AG09309 (cell line): ENCODE data around the gene VPS13C.

Experiments
- DNase-seq: peaks from one replicate; pipeline ENCODE4 v3.0.0-alpha.2; 2010; ENCODE audit warnings: low read depth
- H3K4me3 ChIP-seq: 2 replicates; pipeline ENCODE4 v1.5.1; 2011; ENCODE audit warnings: mild to moderate bottlenecking, low read depth, low read length, moderate library complexity; ENCODE audit not compliant: control insufficient read depth
- TF ChIP-seq, protein P1 (sequence below): IDR thresholded peaks from 2 replicates; pipeline ENCODE4 v1.5.1; 2011; ENCODE audit warnings: mild to moderate bottlenecking, low read depth, low read length, inconsistent platforms; ENCODE audit not compliant: insufficient read depth, control insufficient read depth; ENCODE audit errors: missing control alignments

VPS13C gene

DNA sequence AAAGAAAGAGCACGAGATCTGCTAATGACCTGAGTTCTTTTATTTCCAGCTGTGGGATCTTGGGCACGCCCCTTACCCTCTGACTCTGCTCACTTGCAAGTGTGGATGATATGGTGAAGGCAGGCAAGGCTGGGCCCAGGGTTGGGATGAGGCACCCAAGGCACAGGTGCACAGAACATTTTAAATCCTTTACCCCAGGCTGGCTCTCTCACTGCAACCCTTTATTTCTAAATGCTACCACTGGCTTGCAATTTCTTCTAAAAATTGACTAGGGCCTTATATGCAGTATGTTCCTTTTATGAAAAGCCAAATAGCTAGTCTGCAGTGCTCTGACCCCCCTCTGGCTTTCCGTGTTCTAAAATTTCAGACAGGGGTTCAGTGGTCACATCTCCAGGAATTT lies 237.7 kb downstream of the VPS13C start:
- H3K4me3 ChIP-seq: no peak overlapping the region
- TF ChIP-seq, protein P1, sequence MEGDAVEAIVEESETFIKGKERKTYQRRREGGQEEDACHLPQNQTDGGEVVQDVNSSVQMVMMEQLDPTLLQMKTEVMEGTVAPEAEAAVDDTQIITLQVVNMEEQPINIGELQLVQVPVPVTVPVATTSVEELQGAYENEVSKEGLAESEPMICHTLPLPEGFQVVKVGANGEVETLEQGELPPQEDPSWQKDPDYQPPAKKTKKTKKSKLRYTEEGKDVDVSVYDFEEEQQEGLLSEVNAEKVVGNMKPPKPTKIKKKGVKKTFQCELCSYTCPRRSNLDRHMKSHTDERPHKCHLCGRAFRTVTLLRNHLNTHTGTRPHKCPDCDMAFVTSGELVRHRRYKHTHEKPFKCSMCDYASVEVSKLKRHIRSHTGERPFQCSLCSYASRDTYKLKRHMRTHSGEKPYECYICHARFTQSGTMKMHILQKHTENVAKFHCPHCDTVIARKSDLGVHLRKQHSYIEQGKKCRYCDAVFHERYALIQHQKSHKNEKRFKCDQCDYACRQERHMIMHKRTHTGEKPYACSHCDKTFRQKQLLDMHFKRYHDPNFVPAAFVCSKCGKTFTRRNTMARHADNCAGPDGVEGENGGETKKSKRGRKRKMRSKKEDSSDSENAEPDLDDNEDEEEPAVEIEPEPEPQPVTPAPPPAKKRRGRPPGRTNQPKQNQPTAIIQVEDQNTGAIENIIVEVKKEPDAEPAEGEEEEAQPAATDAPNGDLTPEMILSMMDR: no peak
- DNase-seq: no peak

DNA sequence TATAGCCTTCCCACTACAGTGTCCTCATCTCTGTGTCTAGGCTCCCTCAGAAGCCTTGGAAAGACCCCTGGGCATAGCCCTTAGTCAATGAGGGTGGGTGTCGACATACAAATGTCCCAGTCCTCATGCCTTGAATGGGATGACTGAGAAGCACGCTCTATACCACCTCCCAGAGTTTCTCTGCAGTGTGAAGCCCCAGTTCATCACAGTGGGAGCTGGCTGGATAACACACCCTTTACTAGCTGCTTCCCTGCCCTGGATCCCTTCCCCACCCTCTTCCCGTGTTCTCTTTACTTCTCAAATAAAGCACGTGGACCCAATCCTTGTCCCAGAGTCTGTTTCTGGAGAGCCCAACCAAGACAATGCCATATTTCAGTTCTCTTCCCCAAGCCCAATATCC lies 239.3 kb downstream of the VPS13C start:
- DNase-seq: no peak
- TF ChIP-seq, protein P1: no peak
- no peak overlapping the region for H3K4me3 ChIP-seq

DNA sequence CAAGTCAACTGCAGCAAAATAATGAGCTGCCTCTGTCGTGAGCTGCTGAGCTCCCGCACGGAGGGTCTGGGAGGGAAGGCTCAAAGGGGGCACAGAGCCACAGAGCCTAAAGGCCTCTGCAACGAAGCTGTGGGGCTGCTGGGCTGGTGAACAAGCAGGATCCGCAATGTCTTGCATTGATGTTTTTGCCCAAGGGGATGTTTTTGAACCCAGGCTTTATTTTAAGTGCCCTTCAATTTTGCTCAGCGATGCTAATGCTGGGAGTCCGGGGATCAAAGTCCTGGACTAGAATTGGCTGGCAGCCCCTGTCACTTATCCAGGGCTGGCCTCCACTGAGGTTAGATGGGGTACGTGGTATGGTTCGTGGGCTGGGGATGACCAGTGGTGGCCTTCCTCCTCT lies 240.0 kb downstream of the VPS13C start:
- TF ChIP-seq, protein P1: no peak
- H3K4me3 ChIP-seq: no peak overlapping the region
- no peak for DNase-seq

DNA sequence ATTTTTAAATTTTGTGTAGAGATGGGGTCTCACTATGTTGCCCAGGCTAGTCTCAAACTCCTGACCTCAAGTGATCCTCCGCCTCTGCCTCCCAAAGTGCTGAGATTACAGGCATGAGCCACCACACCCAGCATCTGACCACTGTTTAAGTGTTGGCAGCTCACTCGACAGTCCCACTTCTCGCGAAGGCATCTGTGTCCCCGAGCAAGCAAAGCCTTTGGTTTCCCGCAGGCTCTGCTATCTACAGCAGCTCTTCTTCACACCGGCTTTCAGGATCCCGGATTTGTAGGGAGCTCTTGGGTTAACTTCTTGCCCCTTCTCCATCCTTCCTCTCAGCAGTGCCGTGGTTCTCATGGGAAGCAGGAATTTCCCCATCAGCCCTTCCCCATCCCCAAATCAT lies 240.9 kb downstream of the VPS13C start:
- no peak overlapping the region for H3K4me3 ChIP-seq
- no peak for DNase-seq
- TF ChIP-seq, protein P1: no peak

DNA sequence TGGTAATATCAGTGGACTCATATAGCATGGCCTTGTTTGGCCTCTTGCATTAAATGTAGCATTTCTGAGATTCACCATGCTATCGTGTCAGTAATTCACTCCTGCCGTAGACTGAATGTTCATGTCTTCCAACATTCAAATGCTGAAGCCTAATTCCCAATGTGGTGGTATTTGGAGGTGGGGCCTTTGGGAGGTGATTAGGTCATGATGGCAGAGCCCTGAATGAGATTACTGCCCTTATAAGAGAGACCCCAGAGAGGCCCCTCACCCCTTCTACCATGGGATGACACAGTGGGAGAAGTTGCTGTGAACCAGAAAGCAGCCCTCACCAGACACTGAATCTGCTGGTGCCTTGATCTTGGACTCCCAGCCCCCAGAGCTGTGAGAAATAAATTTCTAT lies 241.4 kb downstream of the VPS13C start:
- DNase-seq: no peak
- TF ChIP-seq, protein P1: no peak
- no peak overlapping the region for H3K4me3 ChIP-seq

DNA sequence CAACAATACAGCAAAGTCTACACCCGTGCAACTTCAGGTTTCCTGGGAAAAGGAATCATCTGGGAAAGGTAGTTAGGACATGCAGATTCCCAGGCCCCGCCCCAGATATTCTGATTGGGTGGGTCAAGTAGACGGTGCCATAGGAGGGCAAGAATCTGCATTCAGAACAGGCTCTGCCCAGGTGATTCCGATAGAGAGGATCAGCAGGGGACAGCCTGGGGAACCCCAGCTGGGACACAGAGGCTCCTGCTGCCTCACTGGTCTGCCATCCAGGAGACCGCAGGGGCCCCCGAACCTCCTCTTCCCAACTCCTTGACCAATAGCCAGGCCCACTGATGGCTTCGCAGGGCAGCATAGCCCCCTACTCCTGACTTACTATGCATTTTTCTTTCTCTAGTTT lies 243.4 kb downstream of the VPS13C start:
- H3K4me3 ChIP-seq: no peak overlapping the region
- TF ChIP-seq, protein P1: no peak
- no peak for DNase-seq

DNA sequence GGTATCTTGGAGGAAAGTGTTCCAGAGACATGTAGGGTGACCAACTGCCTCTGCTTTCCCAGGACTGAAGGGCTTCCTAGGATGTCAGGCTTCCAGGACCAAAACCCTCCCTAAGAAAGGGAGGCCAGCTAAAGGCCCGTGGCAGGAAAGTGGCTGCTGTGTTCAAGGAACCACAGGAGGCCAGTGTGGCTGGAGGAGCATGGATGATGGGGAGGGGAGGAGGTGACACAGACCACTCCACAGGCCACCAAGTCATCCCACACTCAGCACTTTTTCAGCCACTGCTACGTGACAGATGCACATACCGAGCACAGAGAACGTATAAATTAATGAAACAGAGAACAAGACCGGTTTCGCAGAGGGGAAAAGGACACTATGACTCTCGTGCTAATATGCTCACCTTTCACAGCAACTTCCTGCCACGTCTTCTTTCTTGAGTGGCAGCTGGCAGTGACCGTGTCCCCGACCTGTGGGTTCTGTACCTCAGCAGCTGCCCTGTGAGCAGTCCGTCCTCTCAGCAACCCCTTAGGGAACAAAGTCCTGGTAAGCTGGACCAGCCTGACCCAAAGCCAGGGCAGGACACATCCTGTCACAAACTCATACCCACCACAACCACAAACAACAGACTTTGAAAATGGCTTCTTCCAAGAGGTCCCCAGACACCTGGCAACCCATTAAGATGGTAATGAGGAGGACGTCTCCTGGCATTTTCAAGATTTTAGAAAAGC lies 244.7 kb downstream of the VPS13C start:
- TF ChIP-seq, protein P1: no peak
- DNase-seq: no peak
- H3K4me3 ChIP-seq: no peak overlapping the region
